Endothelial cell (in vitro differentiated cells): ENCODE data around the gene BCAR3. TPM values are rescaled to one million over a fixed set of nuclear protein-coding genes. Genes with fewer than 3 reads are reported as not detected.

Source experiments
- DNase-seq: peaks from one replicate; pipeline ENCODE4 v3.0.0; 2021; ENCODE audit warnings: low spot score
- H3K27ac Mint-ChIP-seq: one replicate; pipeline ENCODE4 v1.8.0; 2021; ENCODE audit warnings: mixed read lengths, inconsistent platforms; ENCODE audit not compliant: unreplicated experiment
- H3K27me3 Mint-ChIP-seq: one replicate; pipeline ENCODE4 v1.8.0; 2021; ENCODE audit warnings: mild to moderate bottlenecking, moderate library complexity, mixed read lengths, inconsistent platforms; ENCODE audit not compliant: unreplicated experiment
- H3K36me3 Mint-ChIP-seq: one replicate; pipeline ENCODE4 v1.8.0; 2021; ENCODE audit warnings: mild to moderate bottlenecking, low read depth, mixed read lengths, inconsistent platforms; ENCODE audit not compliant: unreplicated experiment
- H3K4me1 Mint-ChIP-seq: one replicate; pipeline ENCODE4 v1.8.0; 2021; ENCODE audit warnings: mild to moderate bottlenecking, mixed read lengths, inconsistent platforms; ENCODE audit not compliant: unreplicated experiment
- H3K4me3 Mint-ChIP-seq: one replicate; pipeline ENCODE4 v1.8.0; 2021; ENCODE audit warnings: mild to moderate bottlenecking, mixed read lengths, inconsistent platforms; ENCODE audit not compliant: unreplicated experiment
- H3K9me3 Mint-ChIP-seq: one replicate; pipeline ENCODE4 v1.8.0; 2021; ENCODE audit warnings: mixed read lengths, inconsistent platforms; ENCODE audit not compliant: unreplicated experiment
- total RNA-seq: library from RNA; stranded (reverse); fragmentation: NEBNext Ultra II Directional; extraction: Animal tissue kit (Norgen Biotek cat#: 25700); gene quantifications from one replicate; pipeline ENCODE4 v1.2.1, GENCODE V29; 2021; ENCODE audit not compliant: unreplicated experiment
- TF ChIP-seq, protein P1 (sequence below): fragments of 200-600 bp; sonication (generic); IDR thresholded peaks from one replicate; pipeline ENCODE4 v1.5.0; 2021; ENCODE audit warnings: antibody characterized with exemption; ENCODE audit not compliant: unreplicated experiment

BCAR3 gene
- total RNA-seq, 1 donor from 2014 or later, result 19.9 TPM

DNA sequence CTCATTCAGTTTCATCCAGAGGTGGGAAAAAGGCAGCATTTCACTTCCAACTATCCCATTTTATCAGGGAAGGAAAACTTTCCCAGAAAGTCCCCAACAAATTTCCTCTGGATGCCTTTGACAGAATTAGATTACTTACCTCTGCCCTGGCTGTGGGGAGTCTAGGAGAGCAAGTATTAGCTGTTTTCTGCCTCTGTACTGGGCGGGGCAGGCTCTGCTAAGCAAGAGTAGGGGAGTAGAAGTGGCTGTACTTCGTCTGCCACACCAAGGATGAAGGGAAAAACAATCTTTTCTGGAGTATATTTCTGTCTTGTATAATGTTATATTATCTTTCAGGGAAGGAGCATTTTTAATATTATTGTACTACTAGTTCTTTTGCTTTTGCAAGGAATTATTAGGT lies 155.2 kb downstream of the BCAR3 start:
- no peak for DNase-seq
- no peak overlapping the region for H3K4me3 Mint-ChIP-seq
- TF ChIP-seq, protein P1, sequence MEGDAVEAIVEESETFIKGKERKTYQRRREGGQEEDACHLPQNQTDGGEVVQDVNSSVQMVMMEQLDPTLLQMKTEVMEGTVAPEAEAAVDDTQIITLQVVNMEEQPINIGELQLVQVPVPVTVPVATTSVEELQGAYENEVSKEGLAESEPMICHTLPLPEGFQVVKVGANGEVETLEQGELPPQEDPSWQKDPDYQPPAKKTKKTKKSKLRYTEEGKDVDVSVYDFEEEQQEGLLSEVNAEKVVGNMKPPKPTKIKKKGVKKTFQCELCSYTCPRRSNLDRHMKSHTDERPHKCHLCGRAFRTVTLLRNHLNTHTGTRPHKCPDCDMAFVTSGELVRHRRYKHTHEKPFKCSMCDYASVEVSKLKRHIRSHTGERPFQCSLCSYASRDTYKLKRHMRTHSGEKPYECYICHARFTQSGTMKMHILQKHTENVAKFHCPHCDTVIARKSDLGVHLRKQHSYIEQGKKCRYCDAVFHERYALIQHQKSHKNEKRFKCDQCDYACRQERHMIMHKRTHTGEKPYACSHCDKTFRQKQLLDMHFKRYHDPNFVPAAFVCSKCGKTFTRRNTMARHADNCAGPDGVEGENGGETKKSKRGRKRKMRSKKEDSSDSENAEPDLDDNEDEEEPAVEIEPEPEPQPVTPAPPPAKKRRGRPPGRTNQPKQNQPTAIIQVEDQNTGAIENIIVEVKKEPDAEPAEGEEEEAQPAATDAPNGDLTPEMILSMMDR, result no peak
- H3K27ac Mint-ChIP-seq, result peak overlapping the region; percentile 67
- no peaks in the 10 kb centered on the region for H3K9me3 Mint-ChIP-seq
- peaks cover 9% of the 10 kb centered on the region for H3K36me3 Mint-ChIP-seq
- H3K27me3 Mint-ChIP-seq, result peaks cover 3% of the 10 kb centered on the region
- peaks cover 31% of the 10 kb centered on the region for H3K4me1 Mint-ChIP-seq

DNA sequence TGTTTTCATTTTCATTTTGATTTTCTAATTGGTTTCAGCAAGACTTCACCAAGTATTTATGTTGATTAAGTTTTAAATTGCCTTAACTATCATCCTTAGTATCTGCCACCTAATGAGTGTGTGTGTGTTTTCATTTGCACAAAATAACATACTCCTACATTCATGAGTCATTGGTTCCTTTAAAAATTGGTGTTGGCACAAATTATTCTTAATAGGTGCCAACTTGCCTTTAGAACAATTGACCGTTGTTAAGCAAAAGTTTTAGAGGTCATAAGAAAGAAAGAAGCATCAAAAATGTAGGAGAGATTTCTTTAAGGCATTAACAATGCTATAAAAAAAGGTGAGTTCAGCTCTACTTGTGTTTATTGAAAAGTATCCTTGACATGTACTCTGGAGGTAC lies 156.2 kb downstream of the BCAR3 start:
- DNase-seq, result no peak

DNA sequence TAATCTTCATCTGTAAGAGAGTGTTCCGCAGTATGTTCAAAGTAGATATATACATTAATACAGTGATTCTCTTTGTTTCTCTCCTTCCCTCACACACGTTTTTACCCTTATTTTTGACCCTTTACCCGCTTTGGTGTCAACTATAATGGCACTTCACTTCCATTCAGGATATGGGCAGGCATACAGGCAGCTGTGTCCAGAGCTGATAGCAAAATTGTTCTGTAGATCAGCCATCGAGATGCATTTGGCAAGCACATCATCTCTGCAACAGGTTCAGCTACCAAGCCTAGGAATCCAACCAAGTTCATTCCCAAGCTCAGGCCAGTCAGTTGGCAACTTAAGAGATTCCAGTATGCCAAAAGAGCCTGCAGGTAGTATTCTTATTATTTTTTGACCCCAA lies 158.9 kb downstream of the BCAR3 start:
- Mint-ChIP-seq H3K27ac (no peak overlapping the region), H3K9me3 (no peaks in the 10 kb centered on the region), H3K4me1 (peaks cover 31% of the 10 kb centered on the region), H3K36me3 (peaks cover 4% of the 10 kb centered on the region), H3K27me3 (peaks cover 5% of the 10 kb centered on the region), H3K4me3 (no peak overlapping the region)
- TF ChIP-seq, protein P1, result no peak
- DNase-seq, result no peak

More for the DNA sequence above, 156.2 kb downstream of the BCAR3 start:
- Mint-ChIP-seq H3K4me1 (peaks cover 31% of the 10 kb centered on the region), H3K36me3 (peaks cover 5% of the 10 kb centered on the region), H3K27ac (no peak overlapping the region), H3K4me3 (no peak overlapping the region), H3K9me3 (no peaks in the 10 kb centered on the region), H3K27me3 (peaks cover 6% of the 10 kb centered on the region)
- TF ChIP-seq, protein P1, result no peak

DNA sequence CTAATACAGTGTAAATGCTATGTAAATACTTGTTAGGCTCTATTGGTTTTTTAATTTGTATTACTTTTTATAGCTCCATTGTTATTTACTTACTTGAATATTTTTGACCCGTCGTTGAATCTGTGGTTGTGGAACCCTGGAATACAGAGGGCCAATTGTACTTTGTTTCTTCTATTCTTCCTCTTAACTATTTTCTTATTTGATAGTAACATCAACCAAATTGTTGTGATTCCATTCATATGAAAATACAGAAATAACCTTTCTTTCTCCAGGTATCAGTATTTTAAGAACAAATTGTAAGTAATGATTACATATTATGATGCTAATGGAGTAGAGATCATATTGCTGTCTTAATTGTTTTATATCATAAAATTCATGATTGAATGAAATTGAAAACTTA lies 160.0 kb downstream of the BCAR3 start:
- Mint-ChIP-seq H3K27me3 (peaks cover 7% of the 10 kb centered on the region), H3K4me1 (peaks cover 31% of the 10 kb centered on the region), H3K27ac (no peak overlapping the region), H3K4me3 (no peak overlapping the region), H3K36me3 (peaks cover 4% of the 10 kb centered on the region), H3K9me3 (no peaks in the 10 kb centered on the region)
- TF ChIP-seq, protein P1, result no peak
- DNase-seq, result no peak

DNA sequence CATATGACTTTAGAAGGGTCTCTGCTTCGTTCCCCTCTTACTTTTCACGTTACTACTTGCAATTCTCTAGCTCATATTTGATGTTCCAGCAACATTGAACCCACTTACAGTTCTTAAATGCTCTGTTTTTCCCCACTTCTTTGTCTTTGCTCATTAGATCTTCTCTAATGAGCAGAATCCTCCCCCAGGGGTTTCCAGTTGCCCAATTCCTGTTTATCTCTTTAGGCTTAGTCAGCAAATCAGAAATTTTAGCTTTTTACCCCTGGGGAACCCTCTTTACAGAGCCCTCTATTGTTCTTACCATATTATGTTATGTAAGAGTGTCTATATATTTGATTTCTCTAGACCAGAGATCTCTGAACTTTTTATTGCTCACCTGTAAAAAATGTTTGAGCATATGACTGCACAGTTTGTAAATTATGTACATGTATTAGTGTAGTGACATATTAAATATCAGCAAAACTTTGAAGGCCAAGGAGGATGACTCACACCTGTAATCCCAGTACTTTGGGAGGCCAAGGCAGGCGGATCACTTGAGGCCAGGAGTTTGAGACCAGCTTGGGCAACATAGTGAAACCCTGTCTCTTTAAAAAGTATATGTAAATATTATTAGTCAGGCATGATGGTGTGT lies 162.3 kb downstream of the BCAR3 start:
- H3K27ac Mint-ChIP-seq, result no peak overlapping the region
- TF ChIP-seq, protein P1, result no peak
- H3K27me3 Mint-ChIP-seq, result peaks cover 5% of the 10 kb centered on the region
- H3K9me3 Mint-ChIP-seq, result no peaks in the 10 kb centered on the region
- H3K36me3 Mint-ChIP-seq, result peaks cover 4% of the 10 kb centered on the region
- no peak overlapping the region for H3K4me3 Mint-ChIP-seq
- peaks cover 21% of the 10 kb centered on the region for H3K4me1 Mint-ChIP-seq
- no peak for DNase-seq
